MM.1S (cell line): ENCODE measurements around the gene GART.

ENCODE experiments used
- DNase-seq: peaks from one replicate; pipeline ENCODE4 v3.0.0-alpha.2; 2015
- H2AFZ ChIP-seq: fragments of 300-600 bp; sonication (generic); 2 replicates; pipeline ENCODE4 v1.6.0; 2016; ENCODE audit warnings: antibody characterized with exemption, low read length
- H3F3A ChIP-seq: fragments of 300-600 bp; sonication (generic); 2 replicates; pipeline ENCODE4 v1.6.1; 2016; ENCODE audit warnings: mild to moderate bottlenecking, antibody characterized with exemption, low read length, moderate library complexity, mixed read lengths; ENCODE audit not compliant: insufficient read depth
- H3K27ac ChIP-seq: fragments of 300-600 bp; sonication (generic); 2 replicates; pipeline ENCODE4 v1.5.1; 2016; ENCODE audit warnings: mild to moderate bottlenecking, low read length
- H3K27me3 ChIP-seq: fragments of 300-600 bp; sonication (generic); replicated peaks from 2 replicates; pipeline ENCODE4 v1.6.0; 2016; ENCODE audit warnings: low read length; ENCODE audit not compliant: insufficient read depth
- H3K36me3 ChIP-seq: fragments of 300-600 bp; sonication (generic); replicated peaks from 2 replicates; pipeline ENCODE4 v1.6.1; 2016; ENCODE audit warnings: mild to moderate bottlenecking, low read length, mixed read lengths; ENCODE audit not compliant: insufficient read depth
- H3K4me1 ChIP-seq: fragments of 300-600 bp; sonication (generic); 2 replicates; pipeline ENCODE4 v1.6.1; 2016; ENCODE audit warnings: low read length, mixed read lengths
- H3K4me2 ChIP-seq: fragments of 300-600 bp; sonication (generic); 2 replicates; pipeline ENCODE4 v1.6.0; 2016; ENCODE audit warnings: low read depth, low read length
- H3K4me3 ChIP-seq: fragments of 300-600 bp; sonication (generic); 2 replicates; pipeline ENCODE4 v1.5.1; 2016; ENCODE audit warnings: low read length, mixed read lengths
- H3K79me2 ChIP-seq: fragments of 300-600 bp; sonication (generic); 2 replicates; pipeline ENCODE4 v1.6.1; 2016; ENCODE audit warnings: mixed run types, low read length, mixed read lengths
- H3K9ac ChIP-seq: fragments of 300-600 bp; sonication (generic); 2 replicates; pipeline ENCODE4 v1.6.1; 2016; ENCODE audit warnings: low read length, mixed read lengths
- H3K9me2 ChIP-seq: fragments of 300-600 bp; sonication (generic); replicated peaks from 2 replicates; pipeline ENCODE4 v1.6.1; 2016; ENCODE audit warnings: mild to moderate bottlenecking, low read length, mixed read lengths; ENCODE audit not compliant: insufficient read depth
- H3K9me3 ChIP-seq: fragments of 300-600 bp; sonication (generic); replicated peaks from 2 replicates; pipeline ENCODE4 v1.6.1; 2016; ENCODE audit warnings: mild to moderate bottlenecking, low read length, mixed read lengths; ENCODE audit not compliant: insufficient read depth
- H4K20me1 ChIP-seq: fragments of 300-600 bp; sonication (generic); 2 replicates; pipeline ENCODE4 v1.6.1; 2016; ENCODE audit warnings: mild to moderate bottlenecking, low read length, moderate library complexity, mixed read lengths; ENCODE audit not compliant: insufficient read depth
- EZH2 ChIP-seq: fragments of 300-600 bp; sonication (generic); optimal IDR thresholded peaks from 2 replicates; pipeline ENCODE3; 2017; ENCODE audit warnings: low read depth, mild to moderate bottlenecking, antibody characterized with exemption, low read length, mixed read lengths
- EZH2phosphoT487 ChIP-seq: fragments of 300-600 bp; sonication (generic); IDR thresholded peaks from 2 replicates; pipeline ENCODE4 v1.6.1; 2018; ENCODE audit warnings: antibody characterized with exemption, low read length
- TF ChIP-seq, protein P1 (sequence below): fragments of 300-600 bp; sonication (generic); IDR thresholded peaks from 2 replicates; pipeline ENCODE4 v1.5.1; 2016; ENCODE audit warnings: antibody characterized with exemption, low read length, mixed read lengths

The GART gene

DNA sequence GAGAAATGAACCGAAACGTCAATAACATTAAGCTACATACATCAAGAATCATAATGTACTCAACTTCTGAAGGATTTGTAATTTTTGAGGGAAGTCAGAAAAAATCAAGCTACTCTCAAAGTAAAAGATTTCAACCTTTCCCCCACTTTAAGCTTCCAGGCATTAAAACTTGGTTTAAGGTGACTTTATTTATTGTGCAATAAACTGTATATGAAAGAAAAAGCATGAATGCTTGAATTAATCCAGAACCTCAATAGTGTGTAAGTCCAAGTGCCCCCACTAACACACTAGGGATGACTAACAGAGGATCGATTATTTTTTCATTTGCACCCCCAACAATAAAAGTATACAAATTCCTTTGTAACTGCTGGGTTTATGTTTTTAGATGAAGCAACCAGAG, 10.9 kb downstream of the GART start:
- H3K36me3 ChIP-seq, result peaks cover 37% of the 10 kb centered on the region

GRCh38 chr21:33522953-33523349, 19.0 kb downstream of the GART start:
- no peaks in the 10 kb centered on the region for H4K20me1 ChIP-seq
- H3K4me2 ChIP-seq, result no peak overlapping the region
- H3K4me1 ChIP-seq, result no peaks in the 10 kb centered on the region
- no peaks in the 10 kb centered on the region for H3K27me3 ChIP-seq
- H3K79me2 ChIP-seq, result no peaks in the 10 kb centered on the region
- no peaks in the 10 kb centered on the region for H3K9me3 ChIP-seq
- DNase-seq, result no peak
- H3F3A ChIP-seq, result peaks cover 3% of the 10 kb centered on the region; the same call in 1 of the 2 replicates
- no peak overlapping the region for H3K27ac ChIP-seq
- TF ChIP-seq, protein P1, sequence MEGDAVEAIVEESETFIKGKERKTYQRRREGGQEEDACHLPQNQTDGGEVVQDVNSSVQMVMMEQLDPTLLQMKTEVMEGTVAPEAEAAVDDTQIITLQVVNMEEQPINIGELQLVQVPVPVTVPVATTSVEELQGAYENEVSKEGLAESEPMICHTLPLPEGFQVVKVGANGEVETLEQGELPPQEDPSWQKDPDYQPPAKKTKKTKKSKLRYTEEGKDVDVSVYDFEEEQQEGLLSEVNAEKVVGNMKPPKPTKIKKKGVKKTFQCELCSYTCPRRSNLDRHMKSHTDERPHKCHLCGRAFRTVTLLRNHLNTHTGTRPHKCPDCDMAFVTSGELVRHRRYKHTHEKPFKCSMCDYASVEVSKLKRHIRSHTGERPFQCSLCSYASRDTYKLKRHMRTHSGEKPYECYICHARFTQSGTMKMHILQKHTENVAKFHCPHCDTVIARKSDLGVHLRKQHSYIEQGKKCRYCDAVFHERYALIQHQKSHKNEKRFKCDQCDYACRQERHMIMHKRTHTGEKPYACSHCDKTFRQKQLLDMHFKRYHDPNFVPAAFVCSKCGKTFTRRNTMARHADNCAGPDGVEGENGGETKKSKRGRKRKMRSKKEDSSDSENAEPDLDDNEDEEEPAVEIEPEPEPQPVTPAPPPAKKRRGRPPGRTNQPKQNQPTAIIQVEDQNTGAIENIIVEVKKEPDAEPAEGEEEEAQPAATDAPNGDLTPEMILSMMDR, result no peak
- TF ChIP-seq EZH2phosphoT487 (no peak), EZH2 (no peak)
- H3K36me3 ChIP-seq, result peaks cover 6% of the 10 kb centered on the region; the same call in 1 of the 2 replicates
- H2AFZ ChIP-seq, result no peak overlapping the region
- H3K9me2 ChIP-seq, result no peaks in the 10 kb centered on the region
- H3K9ac ChIP-seq, result no peak overlapping the region
- no peak overlapping the region for H3K4me3 ChIP-seq

More for the DNA sequence above, 10.9 kb downstream of the GART start:
- Histone ChIP-seq H3F3A (no peaks in the 10 kb centered on the region), H3K9me2 (no peaks in the 10 kb centered on the region), H3K27ac (no peak overlapping the region), H3K79me2 (peaks cover 23% of the 10 kb centered on the region), H3K9me3 (no peaks in the 10 kb centered on the region), H3K4me2 (no peak overlapping the region), H2AFZ (no peak overlapping the region), H3K27me3 (no peaks in the 10 kb centered on the region), H3K4me1 (no peaks in the 10 kb centered on the region), H3K9ac (no peak overlapping the region), H4K20me1 (no peaks in the 10 kb centered on the region), H3K4me3 (no peak overlapping the region)
- TF ChIP-seq, protein P1, result no peak
- no peak for TF ChIP-seq EZH2phosphoT487
- no peak for TF ChIP-seq EZH2
- DNase-seq, result no peak

DNA sequence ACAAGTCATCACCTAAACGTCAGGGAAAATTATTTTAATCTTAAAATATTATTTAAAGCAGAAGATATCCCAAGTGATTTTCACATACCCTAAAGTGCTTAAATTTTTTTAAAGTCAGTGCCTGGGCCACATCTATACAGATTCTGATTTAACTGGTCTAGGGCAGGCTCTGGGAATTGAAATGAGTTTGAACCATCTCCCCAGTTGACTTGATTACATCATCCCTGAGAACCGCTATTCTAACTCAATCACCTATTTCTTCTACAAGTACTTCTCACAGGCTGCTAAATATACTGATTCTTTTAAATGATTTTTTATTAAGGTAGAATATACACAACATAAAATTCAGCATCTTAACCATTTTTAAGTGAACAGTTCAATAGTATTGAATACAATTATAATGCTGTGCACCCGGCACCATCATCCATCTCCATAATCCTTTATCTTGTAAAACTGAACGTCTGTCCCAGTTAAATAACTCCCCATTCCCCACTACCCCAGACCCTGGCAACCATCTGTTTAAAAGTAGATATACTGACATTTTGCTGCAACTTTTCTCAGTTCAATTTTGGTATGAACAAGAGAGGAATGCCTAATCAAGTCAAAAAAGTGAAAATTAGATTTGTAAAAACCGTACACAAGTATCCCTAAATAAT, 19.5 kb downstream of the GART start:
- H2AFZ ChIP-seq, result no peak overlapping the region
- peaks cover 7% of the 10 kb centered on the region; the same call in 1 of the 2 replicates for H3K36me3 ChIP-seq
- H3K4me3 ChIP-seq, result no peak overlapping the region
- no peaks in the 10 kb centered on the region for H3K4me1 ChIP-seq
- H3K4me2 ChIP-seq, result no peak overlapping the region
- TF ChIP-seq EZH2phosphoT487, result no peak
- TF ChIP-seq, protein P1, result no peak
- H3K79me2 ChIP-seq, result no peaks in the 10 kb centered on the region
- no peaks in the 10 kb centered on the region for H4K20me1 ChIP-seq
- H3K9me3 ChIP-seq, result no peaks in the 10 kb centered on the region
- H3K9me2 ChIP-seq, result no peaks in the 10 kb centered on the region
- H3K27me3 ChIP-seq, result no peaks in the 10 kb centered on the region
- peaks cover 3% of the 10 kb centered on the region; the same call in 1 of the 2 replicates for H3F3A ChIP-seq
- DNase-seq, result no peak
- H3K9ac ChIP-seq, result no peak overlapping the region
- no peak overlapping the region for H3K27ac ChIP-seq
